ENCODE data around the gene RARA.
"Not testable (repeated sequence)": the region's sequence is repeated elsewhere in the genome, so short reads cannot be mapped to it uniquely, and the experiment has no call there.

The RARA gene

DNA sequence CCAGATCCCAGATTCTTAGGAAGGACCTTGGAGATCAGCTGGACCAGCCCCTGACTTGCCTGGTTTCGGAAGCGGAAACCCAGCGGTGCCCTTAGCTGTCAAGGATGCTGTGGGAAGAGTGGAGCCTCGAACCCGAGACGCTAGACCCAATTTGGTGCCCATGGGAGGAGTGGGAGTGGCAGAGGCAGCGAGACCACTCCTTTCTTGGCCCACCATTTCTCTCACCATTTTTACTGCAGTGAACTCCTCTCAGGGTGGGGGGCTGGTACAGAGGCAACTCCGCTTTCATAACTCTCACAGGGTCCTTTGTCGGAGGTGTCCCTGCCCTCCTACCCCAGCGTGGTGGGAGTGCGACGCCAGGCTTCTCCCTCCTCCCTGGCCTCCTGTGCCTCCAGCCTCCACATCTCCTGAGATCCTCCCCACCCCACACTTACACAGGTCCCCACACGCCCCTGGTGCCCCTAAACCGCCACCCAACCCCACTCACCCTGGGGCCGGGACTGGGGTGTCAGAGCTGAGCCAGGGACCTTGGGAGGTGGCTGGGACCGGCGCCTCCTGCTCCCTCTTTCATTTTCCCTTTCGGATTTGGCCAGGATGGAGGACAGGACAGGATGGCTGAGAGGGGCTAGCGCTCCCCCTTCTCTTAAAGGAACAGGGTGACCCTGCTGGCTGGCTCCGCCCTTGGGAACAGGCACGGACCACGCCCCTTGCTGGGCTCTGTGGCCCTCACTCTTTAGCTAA is 55.3 kb downstream of the RARA start, which contains the start of gene GJD3:
Gene GJD3 (minus strand): TSS at position 617 of the 741 bp plus-strand sequence. CDS start 922 bp downstream, outside the sequence.
- no peak within 1 kb of the TSS for H3K4me3 ChIP-seq (ENCODE audit: low read length)

DNA sequence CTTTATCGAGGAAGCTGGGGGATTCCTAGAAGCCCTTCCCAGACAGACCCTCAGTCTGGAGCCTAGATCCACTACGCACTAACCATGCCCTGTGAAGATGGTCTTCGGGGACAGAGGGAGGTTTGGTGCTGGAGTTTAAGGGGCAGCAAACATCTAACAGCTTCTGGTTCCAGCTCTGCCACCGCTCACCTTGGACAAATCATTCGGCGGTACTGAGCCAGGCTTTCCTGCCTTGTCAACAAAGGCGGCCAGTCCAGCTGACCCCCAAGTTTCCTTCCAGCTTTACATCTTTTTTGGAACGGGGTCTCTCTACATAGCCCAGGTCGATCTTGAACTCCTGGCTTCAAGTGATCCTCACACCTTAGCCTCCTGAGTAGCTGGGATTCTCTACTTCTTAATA is 55.9 kb downstream of the RARA start:
- DNase-seq (ENCODE audit: low read depth, low spot score) = no peak
- no peak overlapping the region for H3K4me3 ChIP-seq (ENCODE audit: low read length)

More for the DNA sequence above, 55.3 kb downstream of the RARA start, which contains the start of gene GJD3:
- no peak for DNase-seq (ENCODE audit: low read depth, low spot score)

DNA sequence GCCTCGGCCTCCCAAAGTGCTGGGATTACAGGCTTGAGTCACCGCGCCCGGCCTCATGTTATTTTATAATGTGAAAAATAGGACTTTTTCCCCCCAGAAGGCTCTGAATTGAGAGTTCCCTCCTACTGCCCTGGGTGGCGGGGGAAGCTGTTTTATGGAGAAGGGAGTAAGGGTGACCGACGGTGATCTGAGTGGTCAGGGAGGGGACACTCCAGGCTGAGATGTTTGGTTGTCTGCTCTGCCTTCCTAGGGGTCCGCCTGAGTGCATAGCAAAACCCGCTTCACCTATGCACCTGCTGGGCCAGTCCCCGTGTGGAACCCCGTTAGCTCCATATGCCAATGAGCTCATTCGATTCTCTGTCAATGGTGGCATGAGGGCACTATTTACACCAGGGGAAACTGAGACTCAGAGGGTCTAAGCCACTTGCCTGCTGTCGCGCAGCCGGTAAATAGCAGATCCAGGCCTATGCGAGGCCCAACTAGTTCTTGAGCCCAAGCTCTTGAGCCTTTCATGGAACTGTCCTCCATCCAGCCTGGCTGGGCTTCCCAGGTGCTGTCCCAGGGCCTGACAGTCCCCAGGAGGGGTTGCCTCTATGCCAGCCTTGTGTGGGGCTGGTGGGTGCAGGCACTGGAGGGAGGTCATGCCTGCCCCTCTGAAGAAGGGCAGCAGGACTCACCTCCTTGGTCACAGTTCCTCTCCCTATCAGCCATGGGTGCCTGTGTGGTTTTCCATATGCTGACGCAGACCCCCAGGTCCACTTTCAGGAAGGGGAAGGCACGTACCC is 57.3 kb downstream of the RARA start:
- DNase-seq (ENCODE audit: low read depth, low spot score) = no peak

DNA sequence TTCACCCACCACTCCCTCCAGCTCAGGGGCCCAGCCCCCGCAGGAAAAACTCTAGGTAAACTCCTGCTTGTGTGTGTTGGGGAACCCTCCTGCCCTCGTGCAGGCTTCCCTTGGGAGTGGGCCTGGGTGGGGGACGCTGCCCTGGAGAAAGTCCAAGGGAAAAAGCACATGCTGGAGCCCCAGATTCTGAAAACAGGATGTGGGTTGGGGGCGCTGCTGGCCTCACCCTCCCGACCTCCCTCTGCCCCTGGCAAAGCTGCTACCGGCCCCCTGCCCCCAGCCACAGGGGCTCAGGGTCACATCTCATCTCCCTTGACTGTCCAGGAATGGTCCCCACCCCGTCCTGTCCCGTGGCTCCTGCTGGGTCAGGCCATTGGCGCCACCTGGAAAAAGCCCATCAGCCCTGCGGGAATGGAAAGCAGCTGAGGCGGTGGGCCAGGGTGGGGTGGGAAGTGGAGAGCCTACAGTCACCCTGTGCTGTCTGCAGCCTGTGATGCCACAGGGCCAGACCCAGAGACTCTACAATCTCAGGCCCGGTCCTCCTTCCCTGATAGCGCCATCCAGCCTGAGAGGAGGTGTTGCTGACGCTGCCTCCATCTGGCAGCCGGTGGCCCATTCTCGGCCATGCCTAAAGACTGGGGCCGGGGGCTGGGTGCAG is 58.0 kb downstream of the RARA start:
- no peak for DNase-seq (ENCODE audit: low read depth, low spot score)
- no peak overlapping the region for H3K4me3 ChIP-seq (ENCODE audit: low read length)

More for the DNA sequence above, 57.3 kb downstream of the RARA start:
- H3K4me3 ChIP-seq (ENCODE audit: low read length) = no peak overlapping the region

DNA sequence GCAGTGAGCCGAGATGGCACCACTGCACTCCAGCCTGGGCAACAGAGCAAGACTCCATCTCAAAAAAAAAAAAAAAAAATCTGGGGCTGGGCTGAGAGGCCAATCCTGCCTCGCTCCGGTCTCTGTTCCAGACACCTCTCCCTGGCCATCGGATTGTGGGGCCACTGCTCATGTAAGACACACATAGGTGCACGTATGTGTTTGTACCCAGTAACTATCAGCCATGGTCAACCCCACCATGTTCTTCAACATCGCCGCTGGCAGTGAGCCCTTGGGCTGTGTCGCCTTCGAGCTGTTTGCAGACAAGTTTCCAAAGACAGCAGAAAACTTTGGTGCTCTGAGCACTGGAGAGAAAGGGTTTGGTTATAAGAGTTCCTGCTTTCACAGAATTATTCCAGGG is 58.7 kb downstream of the RARA start:
- DNase-seq (ENCODE audit: low read depth, low spot score) = not testable (repeated sequence)

DNA sequence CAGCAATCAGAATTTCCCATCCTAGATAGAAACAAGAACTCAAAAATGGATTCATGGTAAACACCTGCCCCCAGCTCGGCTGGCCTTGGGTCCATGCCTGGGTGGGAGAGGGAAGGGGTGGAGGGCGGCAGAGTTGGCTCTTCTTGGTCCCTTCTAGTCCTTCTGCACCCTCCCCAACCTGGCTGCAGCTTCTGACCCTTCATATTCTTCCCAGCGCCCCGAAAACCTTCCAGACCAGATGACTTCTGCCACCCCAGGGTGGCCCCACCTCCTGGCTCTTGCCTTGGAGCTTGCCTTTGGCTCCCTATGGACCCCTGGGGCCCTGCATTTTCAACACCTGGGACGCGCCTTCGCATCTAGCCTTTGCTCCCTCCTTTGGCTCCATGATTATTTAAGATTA is 60.9 kb downstream of the RARA start:
- DNase-seq (ENCODE audit: low read depth, low spot score) = no peak
- H3K4me3 ChIP-seq (ENCODE audit: low read length) = no peak overlapping the region

More for the DNA sequence above, 58.7 kb downstream of the RARA start:
- not testable (repeated sequence) for H3K4me3 ChIP-seq (ENCODE audit: low read length)

DNA sequence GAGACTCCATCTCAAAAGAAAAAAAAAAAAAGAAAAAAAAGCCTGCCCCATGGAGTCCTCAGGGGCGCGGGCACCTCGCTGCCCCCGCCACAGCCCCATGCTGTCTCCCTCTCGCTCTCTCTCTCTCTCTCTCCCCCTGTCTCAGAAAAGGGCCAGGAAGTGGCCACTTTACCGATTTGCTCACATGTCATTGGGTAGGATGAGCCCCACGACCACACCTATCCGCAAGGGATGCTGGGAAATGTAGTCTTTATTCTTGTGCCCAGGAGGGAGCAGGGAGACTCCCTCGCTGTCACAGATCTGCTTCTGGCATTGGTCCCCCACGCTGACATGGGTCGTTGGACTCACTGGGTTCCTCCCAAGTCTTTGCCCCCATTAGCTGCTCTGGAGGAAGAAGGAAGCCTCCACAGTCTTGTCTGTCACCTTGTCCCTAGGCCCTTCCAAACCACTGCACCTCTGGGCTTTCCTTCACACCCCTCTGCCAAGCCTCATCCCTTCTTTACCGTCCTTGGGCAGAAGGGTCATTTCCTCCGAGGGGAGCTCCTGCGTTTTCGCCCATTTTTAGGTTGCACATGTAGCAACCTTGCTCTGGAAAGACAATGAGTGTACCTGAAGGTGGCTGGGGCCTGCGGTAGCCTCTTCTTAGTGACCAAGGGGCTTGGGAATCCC is 62.4 kb downstream of the RARA start:
- DNase-seq (ENCODE audit: low read depth, low spot score) = peak; percentile 91
- H3K4me3 ChIP-seq (ENCODE audit: low read length) = no peak overlapping the region

DNA sequence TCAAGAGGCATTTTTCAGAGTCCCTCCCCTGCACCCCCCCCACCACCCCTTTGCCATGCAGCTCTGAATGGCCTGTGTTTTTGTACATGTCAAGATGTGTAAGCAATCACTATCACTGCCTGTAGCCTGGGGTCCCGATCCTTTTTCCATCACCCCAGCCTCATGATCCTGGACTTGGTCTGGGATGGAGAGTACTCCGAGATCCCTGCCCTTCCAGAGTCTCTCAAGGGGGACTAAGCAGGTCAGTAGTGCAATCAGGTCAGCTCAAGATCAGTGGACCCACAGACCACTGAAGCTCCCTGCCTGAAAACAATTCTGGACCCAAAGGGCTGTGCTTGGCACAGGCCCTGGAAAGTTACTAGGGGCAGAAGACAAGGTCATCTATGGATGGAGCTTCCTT is 63.1 kb downstream of the RARA start:
- DNase-seq (ENCODE audit: low read depth, low spot score) = no peak
- H3K4me3 ChIP-seq (ENCODE audit: low read length) = no peak overlapping the region

DNA sequence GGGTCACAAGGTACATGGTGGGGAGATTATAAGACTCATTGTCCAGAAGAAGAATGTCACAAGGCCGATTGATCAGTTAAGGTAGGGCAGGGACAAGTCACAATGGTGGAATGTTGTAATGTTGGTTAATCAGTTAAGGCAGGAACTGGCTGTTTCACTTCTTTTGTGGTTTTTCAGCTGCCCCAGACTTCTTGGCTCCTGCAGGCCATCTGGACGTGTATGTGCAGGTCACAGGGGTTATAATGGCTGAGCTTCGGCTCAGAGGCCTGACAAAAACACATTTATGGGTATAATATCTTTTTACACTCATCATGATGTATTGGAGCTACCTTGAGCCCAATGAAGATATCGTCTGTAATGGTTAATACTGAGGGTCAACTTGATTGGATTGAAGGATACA is 63.7 kb downstream of the RARA start:
- H3K4me3 ChIP-seq (ENCODE audit: low read length) = not testable (repeated sequence)

DNA sequence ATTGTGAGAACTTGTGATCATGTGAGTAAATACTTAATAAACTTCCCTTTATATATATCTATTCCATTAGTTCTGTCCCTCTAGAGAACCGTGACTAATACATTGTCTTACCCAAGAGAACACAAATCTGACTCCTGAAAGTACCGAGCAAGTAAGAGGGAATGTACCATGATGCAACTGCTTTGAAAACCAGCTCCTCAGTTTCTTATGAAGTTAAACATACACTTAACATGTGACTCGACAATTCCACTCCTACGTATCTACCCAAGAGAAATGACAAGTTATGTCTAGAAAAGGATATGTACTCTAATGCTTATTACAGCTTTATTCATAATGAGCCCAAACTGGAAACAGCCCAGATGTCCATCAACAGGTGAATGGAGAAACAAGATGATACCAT is 64.3 kb downstream of the RARA start:
- DNase-seq (ENCODE audit: low read depth, low spot score) = no peak
- H3K4me3 ChIP-seq (ENCODE audit: low read length) = no peak overlapping the region

More for the DNA sequence above, 63.7 kb downstream of the RARA start:
- not testable (repeated sequence) for DNase-seq (ENCODE audit: low read depth, low spot score)

DNA sequence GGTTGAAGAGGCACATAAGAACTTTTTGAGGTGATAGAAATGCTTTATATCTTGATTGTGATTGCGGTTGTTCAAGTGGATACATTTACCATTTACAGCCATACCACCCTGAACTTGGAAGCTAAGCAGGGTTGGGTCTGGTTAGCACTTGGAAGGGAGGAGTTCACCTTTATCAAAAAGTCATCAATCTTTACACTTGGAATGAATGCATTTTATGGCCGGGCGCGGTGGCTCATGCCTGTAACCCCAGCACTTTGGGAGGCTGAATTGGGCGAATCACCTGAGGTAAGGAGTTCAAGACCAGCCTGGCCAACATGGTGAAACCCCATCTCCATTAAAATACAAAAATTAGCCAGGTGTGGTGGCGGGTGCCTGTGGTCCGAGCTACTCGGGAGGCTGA is 65.0 kb downstream of the RARA start:
- H3K4me3 ChIP-seq (ENCODE audit: low read length) = no peak overlapping the region
- DNase-seq (ENCODE audit: low read depth, low spot score) = no peak

DNA sequence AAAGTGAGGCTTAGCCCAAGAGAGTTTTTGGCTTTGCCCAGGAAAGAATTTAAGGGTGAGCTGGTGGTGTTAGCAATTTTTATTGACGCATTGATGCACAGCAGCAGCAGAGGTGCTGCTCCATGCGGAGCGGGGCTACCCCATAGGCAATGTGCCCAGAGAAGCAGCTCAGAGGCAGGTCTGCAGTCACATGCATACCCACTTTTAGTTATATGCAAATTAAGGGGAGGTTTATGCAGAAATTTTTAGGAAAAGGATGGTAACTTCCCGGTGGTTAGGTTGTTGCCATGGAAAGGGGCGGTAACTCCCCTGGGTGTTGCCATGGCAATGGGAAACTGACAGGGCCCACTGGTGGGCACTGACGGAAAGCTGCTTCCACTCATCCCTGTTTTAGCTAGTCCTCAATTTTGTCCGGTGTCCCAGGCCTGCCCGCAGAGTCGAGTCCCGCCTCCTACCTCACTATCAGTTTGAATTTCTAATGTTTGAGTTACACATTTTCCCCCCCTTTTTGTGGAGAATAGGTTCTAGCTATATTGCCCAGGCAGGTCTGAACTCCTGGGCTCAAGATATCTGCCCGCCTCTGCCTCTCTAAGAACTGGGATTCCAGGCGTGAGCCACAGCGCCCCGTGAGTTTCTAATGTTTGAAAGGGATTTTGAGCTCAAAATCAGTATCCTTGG is 66.0 kb downstream of the RARA start:
- no peak for DNase-seq (ENCODE audit: low read depth, low spot score)
- no peak overlapping the region for H3K4me3 ChIP-seq (ENCODE audit: low read length)

DNA sequence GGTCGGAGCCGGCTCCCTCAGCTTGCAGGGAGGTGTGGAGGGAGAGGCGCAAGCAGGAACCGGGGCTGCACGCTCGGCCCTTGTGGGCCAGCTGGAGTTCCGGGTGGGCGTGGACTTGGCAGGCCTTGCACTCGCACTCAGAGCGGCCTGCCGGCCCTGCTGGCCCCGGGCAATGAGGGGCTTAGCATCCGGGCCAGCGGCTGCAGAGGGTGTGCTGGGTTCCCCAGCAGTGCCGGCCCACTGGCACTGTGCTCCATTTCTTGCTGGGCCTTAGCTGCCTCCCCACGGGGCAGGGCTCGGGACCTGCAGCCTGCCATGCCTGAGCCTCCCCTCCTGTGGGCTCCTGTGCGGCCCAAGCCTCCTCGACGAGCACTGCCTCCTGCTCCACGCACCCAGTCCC is 66.8 kb downstream of the RARA start:
- not testable (repeated sequence) for DNase-seq (ENCODE audit: low read depth, low spot score); H3K4me3 ChIP-seq (ENCODE audit: low read length)

DNA sequence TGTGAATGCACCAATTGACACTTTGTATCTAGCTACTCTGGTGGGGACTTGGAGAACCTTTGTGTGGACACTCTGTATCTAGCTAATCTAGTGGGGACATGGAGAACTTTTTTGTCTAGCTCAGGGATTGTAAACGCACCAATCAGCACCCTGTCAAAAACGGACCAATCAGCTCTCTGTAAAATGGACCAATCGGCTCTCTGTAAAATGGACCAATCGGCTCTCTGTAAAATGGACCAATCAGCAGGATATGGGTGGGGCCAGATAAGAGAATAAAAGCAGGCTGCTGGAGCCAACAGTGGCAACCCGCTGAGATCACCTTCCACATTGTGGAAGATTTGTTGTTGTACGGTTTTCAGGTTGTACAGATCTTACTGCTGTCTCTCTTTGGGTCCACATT is 67.6 kb downstream of the RARA start:
- DNase-seq (ENCODE audit: low read depth, low spot score); H3K4me3 ChIP-seq (ENCODE audit: low read length): not testable (repeated sequence)

DNA sequence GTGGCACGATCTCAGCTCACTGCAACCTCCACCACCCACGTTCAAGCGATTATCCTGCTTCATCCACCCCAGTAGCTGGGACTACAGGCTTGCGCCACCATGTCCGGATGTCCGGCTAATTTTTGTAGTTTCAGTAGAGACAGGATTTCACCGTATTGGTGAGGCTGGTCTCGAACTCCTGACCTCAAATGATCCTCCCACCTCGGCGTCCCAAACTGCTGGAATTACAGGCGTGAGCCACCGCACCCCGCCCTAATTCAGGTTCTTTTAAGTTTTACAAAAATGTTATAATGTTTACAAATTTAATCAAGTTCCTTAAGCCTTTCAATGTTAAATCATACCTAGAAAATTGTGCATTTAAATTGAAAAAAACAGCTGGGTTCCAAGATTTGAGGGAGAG is 68.9 kb downstream of the RARA start:
- H3K4me3 ChIP-seq (ENCODE audit: low read length) = no peak overlapping the region
- no peak for DNase-seq (ENCODE audit: low read depth, low spot score)

DNA sequence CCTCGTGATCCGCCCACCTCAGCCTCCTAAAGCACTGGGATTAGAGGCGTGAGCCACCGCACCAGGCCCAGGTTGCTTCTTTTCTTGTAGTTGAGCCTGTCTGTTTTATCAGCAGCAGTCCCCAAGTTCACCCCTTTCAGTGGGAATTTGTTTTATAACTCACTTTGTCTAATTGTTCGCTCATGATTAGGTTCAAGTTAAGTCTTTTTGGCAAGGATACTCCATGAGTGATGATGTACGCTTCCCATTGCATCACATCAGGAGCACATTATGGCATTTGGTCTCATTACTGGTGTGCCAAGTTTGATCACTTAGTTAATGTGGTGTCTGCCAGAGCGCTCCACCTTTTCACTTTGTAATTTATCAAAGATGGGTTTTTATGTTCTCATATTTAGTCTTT is 70.0 kb downstream of the RARA start:
- DNase-seq (ENCODE audit: low read depth, low spot score) = no peak
- H3K4me3 ChIP-seq (ENCODE audit: low read length) = no peak overlapping the region

DNA sequence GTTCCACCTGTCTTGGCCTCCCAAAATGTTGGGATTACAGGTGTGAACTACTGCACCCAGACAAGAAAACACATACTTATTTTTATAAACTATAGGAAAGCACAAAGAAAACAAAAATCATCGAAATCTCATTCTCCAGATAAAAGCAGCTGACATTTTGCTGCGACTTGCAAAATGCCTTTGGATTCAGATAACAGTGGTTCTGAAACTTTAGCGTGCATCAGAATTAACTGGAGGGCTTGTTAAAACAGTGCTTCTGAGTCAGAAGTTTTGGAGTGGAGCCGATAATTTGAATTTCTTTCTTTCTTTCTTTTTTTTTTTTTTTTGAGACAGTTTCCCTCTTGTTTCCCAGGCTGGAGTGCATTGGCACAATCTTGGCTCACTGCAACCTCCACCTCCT is 73.3 kb downstream of the RARA start:
- H3K4me3 ChIP-seq (ENCODE audit: low read length) = no peak overlapping the region
- DNase-seq (ENCODE audit: low read depth, low spot score) = no peak

DNA sequence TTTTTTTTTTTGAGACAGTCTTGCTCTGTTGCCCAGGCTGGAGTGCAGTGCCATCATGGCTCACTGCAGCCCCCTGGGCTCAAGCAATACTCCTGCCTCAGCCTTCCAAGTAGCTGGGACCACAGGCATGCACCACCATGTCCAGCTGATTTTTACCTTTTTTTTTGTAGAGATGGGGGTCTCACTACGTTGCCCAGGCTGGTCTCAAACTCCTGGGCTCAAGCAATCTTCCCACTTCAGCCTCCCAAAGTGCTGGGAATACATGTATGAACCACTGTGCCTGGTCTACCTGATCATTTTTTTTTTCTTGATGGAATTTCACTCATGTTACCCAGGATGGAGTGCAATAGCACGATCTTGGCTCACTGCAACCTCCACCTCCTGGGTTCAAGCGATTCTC is 77.6 kb downstream of the RARA start:
- not testable (repeated sequence) for H3K4me3 ChIP-seq (ENCODE audit: low read length); DNase-seq (ENCODE audit: low read depth, low spot score)

DNA sequence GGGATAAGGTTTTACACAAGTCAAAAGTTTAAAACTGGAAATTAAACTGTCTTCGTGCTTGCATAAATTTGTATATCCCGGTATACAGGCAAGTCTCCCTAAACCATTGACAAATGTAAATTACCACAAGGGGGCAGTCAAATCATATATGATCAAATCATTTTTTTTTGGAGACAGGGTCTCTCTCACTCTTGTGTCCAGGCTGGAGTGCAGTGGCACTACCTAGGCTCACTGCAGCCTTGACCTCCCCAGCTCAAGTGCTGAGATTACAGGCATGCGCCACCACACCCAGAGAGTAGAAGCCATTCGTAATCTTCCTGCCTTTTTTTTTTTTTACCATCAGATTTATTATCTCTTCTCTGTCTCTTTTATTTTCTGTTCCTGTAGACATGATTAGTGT is 90.2 kb downstream of the RARA start:
- DNase-seq (ENCODE audit: low read depth, low spot score) = peak; percentile 60
- no peak overlapping the region for H3K4me3 ChIP-seq (ENCODE audit: low read length)

Data from Jurkat, Clone E6-1 (cell line).